GM19035 (cell line): ENCODE results near the gene CLASRP.

Experiments used
- ATAC-seq: cut with Tn5 transposase; IDR thresholded peaks from one replicate; pipeline ENCODE4 v1.9.1; 2021; ENCODE audit not compliant: unreplicated experiment

CLASRP gene

DNA sequence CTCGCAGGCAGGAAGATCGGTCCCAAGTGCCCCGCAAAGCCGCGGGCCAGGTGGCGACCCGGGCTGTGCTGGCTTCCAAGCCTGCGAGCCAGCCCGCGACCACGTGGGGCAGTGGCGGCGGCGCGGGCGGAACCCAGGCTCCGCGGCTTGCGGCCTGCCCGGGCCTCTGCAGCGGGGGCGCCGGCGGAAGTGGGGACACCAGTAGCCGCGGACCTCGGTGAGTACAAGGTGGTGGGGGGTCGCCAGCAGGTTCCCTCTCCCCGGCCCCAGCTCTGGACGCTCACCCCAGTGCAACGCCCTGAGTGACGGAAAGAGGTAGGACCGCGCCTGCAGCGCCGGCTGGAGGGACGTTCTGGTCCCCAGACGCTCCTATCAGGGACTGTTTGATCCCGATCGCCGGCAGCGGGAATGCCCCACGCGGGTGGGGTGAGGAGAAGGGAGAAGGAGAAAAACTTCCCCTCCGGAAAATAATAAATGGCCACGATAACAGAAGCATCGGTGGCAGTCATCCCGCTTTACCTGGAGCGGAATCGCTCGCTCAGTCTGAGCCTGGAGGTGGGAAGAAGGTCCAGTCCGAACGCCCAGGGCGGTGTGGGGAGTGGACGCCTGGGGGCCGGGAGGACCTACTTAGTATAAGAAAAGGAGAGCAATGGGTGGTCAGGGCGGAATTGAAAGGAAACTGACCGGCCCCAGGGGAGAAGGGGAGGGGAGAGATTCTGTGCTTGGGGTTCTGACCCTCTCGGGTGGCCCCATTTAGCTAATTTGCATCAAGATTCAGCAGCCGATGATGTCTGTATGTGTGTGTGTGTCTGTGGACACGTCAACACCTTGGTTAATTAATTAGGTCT is 40.4 kb downstream of the CLASRP start, which contains the start of gene GEMIN7:
GEMIN7 (plus strand) TSS at position 198 of the 848 bp plus-strand sequence. CDS start 10,855 bp downstream, outside the sequence.
- ATAC-seq: no peak

DNA sequence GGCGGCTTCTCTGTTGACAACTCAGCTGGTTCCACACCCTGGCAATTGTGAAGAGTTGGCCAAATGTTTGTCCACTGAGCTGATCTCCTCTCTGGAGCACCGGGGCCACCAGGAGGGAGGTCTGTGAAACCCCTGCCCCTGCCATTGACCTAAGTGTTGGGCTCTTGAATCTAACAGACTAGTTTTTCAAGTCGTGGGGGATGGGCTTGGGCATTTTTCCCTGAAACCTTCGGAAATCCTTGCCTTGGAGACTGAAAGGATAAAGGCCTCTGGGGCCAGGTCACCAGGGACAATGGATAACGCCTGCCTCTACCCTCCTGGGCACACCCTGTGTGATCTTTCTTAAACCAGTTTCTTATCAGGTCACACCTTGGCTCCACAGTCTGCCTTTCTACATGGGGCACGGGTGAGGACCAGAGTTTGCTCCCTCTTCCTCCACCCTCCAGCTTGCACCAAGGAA is 41.1 kb downstream of the CLASRP start:
- ATAC-seq: no peak

DNA sequence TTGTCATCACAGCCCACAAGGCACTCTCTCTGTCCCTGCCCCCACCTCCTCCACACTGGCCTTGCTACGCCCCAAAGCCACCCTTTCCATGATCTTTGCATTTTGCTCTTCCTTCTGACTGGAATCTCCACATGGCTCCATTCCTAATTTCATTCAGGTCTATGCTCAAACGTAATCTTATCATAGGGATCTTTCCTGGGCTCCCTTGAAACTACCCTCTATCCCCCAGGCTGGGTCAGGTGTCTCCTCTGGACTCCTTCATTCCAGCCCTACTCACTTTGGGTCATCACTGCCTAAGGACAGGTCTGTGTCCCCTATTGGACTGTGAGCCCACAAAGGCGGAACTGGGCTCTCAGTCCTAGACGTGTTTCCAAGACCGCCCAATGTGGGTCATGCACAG is 43.3 kb downstream of the CLASRP start:
- no peak for ATAC-seq

DNA sequence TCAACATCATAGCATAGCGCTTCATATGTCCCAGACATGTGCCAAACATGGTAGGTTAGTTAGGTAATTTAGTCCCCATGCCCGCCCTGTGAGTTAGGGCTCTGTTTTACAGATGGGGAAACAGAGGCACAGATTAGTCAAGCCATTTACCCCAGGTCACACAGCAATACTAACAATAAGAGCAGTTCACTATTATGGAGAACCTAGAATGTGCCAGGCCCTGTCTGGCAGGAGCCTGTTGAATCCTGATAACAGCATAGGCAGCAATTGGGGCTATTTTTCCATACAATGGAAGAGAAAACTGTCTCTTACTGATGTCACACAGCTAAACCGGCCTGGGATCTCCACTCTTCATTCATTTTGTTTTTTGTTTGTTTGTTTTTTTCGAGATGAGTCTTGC is 47.6 kb downstream of the CLASRP start:
- no peak for ATAC-seq

DNA sequence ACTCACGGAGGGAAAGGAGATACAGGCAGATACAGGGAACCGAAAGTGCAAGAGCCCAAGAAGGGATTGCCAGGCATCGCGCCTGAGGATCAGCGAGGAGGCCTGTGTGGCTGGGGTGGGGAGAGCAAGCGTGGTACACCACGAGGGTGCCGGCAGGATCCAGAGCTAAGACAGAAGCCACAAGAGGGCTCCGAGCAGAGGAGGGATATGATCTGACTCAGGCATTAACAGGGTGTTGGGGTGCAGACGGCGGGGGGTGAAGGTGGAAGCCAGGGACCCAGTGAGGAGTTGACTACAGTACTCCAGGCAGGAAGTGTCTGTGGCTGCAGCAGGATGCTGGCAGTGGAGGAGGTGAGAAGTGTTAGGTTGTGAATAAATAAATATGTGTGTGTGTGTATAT is 48.7 kb downstream of the CLASRP start:
- no peak for ATAC-seq

DNA sequence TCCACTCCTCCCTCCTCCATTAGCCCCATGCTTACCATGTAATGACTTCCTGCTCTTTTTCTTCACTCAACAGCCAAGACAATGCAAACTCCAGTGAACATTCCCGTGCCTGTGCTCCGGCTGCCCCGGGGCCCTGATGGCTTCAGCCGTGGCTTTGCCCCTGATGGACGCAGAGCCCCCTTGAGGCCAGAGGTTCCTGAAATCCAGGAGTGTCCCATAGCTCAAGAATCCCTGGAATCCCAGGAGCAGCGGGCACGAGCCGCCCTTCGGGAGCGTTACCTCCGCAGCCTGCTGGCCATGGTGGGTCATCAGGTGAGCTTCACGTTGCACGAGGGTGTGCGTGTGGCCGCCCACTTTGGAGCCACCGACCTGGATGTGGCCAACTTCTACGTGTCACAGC is 51.2 kb downstream of the CLASRP start:
- no peak for ATAC-seq

DNA sequence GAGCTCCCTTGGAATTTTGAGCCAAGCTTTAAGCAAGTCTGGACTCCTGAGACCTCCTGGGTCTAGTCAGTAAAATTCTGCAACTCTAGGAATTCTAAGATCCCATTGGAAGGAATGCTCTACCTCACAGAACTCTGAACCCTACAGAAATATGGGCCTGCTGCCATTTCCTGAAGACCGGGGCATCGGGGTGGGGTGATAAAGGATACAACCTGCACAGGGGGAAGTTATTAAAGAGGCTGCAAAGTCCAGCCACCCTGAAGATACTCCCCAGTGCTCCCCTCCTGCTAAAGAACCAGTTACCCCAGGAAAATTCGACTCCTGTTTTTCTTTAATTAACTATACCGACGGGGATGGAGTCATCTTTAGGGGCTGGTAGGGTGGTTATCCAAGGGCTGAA is 51.8 kb downstream of the CLASRP start:
- ATAC-seq: no peak

DNA sequence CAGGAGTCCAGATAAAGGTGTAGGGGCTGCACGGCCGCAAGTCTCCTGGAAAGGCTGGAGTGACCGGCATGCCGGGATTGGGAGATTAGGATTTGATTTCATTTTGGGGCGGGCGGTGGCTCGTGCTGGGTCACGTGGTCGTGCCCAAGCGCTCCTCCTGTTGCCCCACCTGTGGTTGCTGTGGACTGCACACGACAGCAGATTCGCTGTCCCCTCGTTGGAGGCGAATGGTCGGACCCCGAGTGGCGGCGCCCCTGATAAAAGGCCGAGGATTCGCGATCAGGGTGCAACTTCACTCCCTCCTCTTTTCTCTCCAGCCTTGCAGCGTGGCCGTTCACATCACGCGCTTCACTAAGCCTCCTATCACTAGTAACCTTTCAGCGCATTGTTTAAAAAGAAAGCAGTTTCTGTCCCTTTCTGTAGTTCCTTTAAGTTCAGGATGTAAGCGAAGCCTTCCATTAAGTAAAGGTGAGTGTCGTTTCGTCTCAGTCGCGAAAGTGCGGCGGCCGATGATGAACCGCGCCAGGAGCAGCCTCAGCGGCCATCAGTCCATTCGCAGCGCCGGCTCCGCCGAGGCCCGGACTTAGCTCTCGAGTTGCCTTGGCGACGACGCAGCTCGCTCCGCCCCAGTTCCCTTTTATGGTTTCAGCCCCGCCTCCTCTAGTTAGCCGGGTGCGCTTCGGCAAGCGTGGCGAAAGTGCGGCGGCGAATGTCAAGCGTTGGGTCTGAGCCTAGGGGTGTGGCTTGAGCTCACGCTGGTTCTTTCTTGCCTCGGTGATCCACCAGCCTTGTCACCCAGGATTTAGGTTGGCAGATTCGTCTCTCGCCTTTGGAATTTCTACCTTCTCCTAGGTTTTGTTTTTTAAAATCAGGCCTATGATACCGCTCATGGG is 52.4 kb downstream of the CLASRP start:
- peak; percentile 67 for ATAC-seq

DNA sequence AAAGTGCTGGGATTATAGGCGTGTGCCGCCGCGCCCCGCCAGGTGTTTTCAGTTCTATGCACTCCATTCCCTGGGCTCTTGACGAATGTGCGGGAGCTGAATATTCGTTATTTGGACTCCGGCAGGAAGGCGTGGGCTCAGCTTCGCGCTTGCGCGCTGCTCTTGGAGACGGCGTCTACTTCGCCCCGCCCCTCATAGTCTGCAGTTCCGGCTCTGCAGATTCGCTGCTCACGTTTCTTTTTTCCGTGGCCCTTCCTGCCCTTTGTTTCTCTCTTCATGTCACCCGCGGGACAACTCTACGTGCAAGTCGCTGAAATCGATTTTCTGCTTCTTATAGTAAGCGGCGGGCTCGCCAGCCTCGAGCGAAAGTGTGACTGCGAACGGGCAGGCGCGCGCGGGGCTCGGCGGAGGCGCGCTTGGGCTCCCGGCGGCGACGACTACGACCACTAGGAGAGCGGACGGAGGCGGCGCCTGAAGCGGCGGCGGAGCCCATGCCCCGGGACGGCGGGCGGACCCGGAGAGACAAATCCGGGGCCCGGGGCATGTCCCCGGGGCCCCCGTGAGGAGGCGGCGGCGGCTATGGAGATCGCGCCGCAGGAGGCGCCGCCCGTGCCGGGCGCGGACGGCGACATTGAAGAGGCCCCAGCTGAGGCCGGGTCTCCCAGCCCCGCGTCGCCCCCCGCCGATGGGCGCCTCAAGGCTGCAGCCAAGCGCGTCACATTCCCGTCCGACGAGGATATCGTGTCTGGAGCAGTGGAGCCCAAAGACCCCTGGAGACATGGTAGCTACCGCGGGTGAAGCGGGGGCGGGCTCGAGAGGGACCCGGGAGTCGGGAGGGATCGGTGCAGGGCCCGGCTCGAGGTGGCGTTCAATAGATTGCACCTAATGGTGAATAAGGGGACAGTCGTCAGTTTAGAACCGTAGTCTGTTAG is 54.2 kb downstream of the CLASRP start, which contains the start of gene PPP1R37:
PPP1R37 (plus strand) TSS at position 433 of the 932 bp plus-strand sequence; CDS start at position 580, 147 bp downstream.
- peak; percentile 64 for ATAC-seq

DNA sequence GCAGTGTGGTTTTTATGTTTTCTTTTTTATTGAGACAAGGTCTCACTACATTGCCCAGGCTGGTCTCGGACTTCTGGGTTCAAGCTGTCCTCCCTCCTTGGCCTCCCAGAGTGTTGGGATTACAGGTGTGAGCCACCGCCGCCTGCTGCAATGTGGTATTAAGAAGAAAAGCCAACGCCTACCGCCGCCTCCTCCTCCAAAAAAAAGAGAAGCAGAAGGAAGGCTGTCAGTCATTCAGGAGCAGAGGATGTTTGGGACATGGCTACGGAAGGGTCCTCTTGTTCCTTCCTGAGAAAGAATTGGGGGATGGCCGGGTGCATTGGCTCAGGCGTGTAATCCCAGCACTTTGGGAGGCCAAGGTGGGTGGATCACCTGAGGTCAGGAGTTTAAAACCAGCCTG is 55.3 kb downstream of the CLASRP start:
- ATAC-seq: no peak

DNA sequence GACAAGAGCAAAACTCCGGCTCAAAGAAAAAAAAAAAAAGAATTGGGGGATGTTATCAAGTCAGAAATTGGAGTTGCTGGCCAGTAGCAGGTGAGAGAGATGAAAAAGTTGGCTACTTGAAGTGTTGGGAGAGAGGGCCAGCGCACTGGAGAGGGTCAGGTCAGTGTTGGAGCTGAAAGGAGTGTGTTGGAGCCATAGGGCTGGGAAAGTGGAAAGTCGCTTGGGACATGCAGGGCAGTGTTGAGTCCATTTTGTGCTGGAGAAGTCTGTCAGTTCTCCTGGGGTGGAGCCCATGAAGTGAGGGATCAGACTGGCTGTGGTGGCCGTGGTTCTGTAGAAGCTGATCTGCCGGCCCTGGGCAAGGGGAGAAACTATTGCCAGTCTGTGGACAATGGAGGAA is 55.9 kb downstream of the CLASRP start:
- ATAC-seq: no peak

DNA sequence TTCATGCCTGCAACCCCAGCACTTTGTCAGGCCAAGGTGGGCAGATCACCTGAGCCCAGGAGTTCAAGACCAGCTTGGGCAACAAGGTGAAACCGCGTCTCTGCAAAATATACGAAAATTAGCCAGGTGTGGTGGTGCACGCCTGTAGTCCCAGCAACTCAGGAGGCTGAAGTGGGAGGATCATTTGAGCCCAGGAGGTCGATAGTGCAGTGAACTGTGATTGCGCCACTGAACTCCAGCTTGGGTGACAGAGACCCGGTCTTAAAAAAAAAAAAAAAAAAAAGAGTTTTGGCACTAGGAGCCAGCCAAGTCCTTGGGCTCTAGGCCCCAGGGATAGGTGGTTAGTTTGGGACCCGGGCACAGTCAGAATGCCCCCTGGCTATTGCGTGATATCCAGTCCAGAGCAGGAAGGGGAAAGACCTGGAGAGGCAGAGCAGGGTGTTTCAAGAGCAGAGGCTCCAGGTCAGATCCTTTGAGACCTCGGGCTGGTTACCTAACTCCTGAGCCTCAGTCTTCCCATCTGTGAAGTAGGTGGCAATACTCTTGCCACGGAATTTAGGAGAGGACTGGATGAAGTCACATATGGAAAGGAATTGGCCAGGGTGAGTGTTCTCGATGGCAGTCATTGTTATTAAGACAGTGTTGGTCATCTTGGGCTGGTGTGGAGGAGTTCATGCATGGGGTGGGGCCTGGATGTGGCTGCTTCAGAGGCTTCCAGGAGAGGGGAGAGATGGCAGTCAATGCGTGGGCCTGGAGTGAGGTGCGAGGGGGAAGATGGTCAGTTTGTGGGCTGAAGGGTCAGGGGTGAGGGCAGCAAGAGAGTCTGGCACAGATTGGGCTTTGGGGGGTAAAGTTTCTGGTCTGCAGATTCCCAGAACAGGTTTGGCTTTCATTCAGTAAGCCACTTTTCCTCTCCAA is 56.9 kb downstream of the CLASRP start:
- no peak for ATAC-seq

DNA sequence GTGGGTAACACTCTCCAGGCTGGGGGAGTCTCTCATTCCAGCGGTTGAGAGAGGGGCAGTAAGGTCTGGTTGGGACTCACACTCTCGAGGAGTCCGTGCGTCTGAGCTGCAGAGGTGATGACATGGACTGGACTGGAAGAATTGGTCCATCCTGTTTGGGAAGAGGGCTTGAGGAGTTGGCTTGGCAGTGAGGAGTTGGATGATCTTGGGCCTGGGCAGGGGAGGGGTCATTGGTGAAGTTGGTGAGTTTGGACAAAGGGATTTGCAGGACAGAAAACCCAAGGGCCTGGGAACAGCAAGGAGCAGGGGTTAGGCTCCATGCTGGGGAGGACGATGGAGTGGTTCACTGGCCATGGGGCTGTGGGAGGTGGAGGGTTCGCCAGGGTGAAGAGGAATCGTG is 57.9 kb downstream of the CLASRP start:
- ATAC-seq: no peak

DNA sequence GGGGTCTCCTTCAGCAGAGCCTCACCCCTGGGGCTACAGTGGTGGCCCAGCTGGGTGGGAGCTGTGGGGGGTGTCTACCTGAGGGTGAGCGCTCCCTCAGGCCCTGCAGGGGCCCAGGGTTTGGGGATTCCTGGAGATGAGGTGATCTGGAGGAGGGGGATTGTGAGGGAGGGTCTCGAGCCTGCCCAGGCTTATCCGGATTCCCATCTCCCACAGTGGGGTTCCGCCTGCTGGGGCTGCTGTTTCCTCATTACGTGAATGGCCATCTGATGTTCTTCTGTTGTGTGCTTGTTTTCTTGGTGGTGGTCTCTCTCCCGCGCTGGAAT is 58.6 kb downstream of the CLASRP start:
- ATAC-seq: no peak

DNA sequence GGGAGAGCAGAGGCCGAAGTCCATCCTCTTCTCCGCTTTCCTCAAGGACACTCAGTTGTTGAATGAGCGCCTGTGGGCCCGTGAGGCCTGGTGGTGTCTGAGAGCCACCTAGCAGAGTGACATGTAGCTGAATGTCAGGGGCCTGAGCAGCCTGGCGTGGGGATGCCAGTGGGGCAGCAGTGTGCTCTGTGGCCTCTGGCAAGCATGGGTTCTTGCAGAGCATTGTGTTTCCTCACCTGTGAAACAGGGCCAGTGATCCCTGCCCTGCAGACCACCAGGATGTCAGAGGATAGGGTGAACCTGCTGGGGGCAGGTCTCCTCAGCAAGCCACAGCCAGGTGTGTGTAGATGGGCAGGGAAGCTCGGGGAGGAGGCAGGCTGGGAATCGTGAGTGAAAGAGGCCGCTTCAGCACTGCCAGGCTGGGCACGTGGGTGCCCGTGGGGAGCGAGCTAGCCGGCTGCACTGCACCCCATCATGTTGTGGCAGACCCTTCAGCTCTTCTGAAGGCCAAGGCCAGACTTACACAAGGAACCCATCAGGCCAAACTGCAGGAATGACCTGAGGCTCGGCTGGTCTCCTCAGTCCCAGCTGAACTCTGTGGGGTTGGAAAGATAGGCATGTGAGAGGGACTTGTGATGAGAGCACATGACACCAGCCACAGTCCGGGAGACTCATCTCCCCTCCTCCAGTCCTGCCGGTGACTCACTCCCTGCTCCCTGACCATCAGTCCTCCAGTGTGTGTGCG is 59.1 kb downstream of the CLASRP start:
- ATAC-seq: no peak

DNA sequence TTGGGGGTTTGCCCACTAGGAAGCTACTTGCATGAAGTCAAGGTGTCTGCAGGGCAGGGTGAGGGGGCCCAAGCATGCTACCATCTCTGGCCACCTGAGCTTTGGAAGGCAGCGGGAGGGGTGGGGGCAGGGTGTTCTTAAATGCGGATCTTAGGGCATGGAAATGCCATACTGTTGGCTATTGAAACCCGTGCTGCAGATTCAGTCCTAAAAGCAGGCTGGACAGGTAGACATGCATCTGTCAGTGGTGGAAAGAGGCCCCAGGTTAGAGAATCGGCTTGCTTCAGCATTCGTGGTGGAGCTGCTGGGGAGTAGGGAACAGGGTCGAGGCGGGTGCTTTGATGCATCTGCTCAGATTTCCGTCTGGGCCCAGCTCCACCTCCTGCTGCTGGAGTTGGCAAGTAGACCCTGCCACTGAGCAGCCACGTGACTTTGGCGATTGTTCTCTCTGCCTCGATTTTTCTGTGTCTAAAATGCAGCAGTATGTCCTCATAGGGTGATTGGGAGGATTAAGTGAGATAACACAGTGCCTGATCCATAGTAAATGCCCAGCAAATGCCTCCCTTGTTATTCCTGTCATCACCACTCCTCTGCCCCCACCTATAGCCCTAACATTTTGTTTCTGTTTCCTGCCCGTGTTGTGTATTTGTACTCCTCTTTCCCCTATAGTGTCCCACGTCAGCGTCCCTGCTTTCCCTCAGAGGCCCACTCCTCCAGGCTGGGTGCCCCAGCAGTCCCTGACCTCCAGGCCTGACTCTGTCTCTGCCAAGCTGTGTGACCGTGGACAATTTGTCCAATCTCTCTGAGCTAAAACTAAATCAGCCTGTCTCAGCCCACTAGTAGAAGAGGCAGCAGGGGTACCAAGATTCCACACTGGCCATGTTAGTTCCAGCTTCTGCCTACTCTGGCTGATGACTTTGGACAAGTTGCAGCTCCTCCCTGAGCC is 59.9 kb downstream of the CLASRP start:
- no peak for ATAC-seq

DNA sequence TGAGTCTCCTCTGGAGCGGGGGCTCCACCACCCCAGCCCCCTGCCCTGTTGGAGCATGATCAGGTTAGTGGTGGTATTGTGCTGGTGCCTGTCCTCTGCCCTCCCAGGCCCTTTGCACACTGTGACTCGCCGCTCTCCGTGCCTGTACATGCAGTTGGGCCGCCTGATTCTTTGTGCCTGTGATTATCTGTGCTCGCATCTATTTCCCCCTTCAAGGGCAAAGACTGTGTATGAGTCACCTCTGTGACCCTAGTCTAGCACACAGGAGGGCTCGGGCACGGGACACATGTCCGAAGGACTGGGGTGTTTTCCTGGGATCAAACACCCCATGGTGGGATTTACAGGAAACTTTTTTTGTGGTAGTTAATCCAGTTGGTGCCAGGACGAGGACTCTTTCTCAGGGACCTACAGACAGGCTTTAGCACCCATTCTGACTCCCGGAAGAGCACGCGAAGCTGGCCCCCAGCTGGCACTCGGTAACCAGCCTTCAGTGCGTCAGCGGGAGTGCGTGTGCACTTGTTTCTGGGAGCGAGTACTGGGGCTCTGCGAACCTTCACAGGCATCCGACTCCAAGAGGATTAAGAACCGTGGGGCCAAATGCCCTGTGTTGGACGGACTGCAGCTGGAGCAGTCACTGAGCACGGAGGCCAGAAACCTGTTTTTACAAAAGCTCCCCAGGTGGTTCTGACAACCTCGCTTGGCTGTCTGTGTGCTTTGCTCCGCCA is 60.8 kb downstream of the CLASRP start:
- no peak for ATAC-seq
